NCI-H345 (cell line): ENCODE data around the gene EML5.

ENCODE experiments used
- DNase-seq: peaks from one replicate; lab custom pipeline; 2025; lab: John Stamatoyannopoulos, UW

EML5 gene

DNA sequence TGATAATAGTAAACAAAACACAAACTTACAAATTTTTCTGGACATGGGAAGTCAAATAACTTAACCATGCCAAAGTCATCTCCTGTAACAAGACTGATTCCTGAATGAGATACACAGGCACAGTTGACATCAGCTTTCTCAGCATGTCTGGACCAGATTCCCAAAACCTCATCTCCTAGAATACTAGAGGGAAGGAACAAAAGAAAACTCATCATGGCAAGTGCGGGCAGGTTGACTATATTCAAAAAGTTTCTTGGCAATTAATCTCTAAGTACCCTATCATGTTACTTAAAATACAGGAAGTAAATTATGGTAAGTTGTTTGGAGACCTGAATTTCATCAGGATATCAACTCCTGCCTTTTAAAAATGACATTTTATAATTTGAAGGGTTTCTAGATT lies 176.1 kb downstream of the EML5 start:
- DNase-seq = no peak

- no peak for DNase-seq
These were observed 178.4 kb downstream of the EML5 start for GRCh38 chr14:88614218-88614907.

- no peak for DNase-seq
These were observed 179.2 kb downstream of the EML5 start for GRCh38 chr14:88613552-88614010.

GRCh38 chr14:88612981-88613380 lies 179.8 kb downstream of the EML5 start:
- no peak for DNase-seq

DNA sequence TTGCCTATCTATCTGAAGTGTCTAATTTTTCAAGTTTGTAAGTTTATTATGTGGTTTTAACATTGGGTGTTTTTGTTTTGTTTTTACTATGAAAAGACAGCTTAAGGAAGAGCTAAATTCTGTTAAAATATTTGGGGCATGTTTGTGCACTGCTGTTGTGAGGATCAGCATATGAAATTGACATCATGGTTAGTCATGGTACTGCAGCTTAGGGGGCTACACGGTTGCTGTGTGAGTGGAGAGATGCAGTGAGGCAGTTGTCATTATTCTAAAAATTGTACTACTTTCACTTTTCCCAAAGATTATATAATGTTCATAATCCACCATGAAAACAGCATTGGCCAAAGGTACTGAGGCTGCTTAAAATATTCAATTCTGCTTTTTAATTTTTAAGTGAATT lies 180.9 kb downstream of the EML5 start:
- DNase-seq = no peak

DNA sequence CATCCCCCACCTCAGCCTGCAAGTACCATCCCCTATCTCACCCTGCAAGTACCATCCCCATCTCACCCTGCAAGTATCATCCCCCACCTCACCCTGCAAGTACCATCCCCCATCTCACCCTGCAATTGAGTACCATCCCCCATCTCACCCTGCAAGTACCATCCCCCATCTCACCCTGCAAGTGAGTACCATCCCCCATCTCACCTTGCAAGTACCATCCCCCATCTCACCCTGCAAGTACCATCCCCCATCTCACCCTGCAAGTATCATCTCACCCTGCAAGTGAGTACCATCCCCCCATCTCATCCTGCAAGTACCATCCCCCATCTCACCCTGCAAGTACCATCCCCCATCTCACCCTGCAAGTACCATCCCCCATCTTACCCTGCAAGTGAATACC lies 184.9 kb downstream of the EML5 start:
- DNase-seq = no peak

GRCh38 chr14:88605594-88605993 lies 187.2 kb downstream of the EML5 start:
- DNase-seq = no peak

DNA sequence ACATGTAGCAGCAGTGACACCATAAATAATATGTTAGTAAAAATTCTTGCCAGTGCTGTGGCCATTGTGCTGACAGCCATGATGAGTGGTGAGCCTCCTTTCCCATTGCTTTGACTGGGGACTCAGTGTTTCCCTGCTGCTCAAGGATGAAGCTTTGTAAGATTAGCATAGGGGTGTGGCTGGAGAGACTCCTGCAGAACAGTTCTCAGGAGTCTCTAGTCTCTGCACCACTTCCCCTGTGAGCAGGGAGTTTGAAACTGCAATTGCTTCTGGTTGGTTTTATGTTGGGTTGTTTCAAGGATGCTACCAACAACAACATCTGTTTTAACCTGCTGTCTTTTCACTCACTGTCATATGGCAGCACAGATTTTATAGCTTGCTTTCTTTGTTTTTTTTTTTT lies 188.5 kb downstream of the EML5 start:
- no peak for DNase-seq

DNA sequence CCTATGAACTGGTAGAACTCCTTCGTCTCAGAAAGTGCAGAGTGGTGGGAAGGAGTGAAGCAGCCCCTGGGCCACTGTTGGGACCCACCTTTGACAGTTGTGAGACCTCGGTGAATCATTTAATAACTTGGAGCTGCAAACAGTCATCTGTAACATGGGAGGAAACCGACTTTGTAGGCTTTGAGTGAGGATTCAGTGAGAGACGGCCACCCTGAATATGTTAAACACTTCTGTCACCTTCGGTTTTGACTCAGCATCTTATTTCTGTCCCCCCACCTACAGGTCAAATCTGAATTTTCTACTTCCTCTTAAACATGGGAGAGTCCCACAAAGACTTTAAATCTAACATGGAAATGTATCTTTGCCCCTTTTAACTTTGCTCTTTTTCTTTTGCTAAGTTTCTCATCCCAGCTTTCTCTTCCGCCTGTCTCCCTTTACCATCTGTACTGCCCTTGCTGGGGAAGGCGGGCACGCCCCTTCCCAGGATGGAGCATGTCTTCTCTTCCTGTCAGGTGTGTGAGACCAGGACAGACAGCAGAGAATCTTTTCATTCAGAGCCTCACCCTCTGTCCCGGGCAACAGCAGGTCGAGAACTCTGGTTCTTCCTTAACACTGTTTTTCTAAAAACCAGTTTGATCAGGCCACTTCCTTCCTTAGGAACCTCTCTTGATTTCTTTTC lies 192.9 kb downstream of the EML5 start:
- DNase-seq = no peak

DNA sequence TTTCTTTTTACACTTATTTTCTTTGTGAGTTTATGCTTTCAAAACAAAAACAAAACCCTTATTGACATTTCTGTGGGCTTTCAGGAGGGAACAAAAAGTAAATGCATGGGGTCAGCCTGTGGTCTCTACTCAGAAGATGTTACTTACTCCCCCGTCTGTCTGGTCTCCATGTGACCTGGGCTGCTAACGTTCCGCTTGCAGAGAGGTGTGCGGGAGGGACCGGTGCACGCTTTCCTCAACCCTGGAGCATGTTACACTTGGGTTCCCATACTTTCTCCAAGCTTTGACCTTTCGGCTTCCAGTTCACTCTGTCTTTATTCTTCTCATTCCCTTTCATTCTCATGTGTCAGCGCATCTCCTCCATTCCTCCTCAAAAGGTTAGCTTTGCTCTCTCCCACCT lies 193.4 kb downstream of the EML5 start:
- DNase-seq = no peak

GRCh38 chr14:88598097-88598675 lies 194.6 kb downstream of the EML5 start:
- DNase-seq = no peak

GRCh38 chr14:88597601-88598000 lies 195.2 kb downstream of the EML5 start:
- no peak for DNase-seq

- DNase-seq = no peak
These were observed 195.7 kb downstream of the EML5 start for GRCh38 chr14:88597038-88597437.

- DNase-seq = no peak
These were observed 200.7 kb downstream of the EML5 start for GRCh38 chr14:88592031-88592430.

GRCh38 chr14:88590173-88590572 lies 202.6 kb downstream of the EML5 start:
- DNase-seq = no peak

- DNase-seq = no peak
These were observed 204.7 kb downstream of the EML5 start for GRCh38 chr14:88588081-88588480.

GRCh38 chr14:88584451-88584850 lies 208.3 kb downstream of the EML5 start:
- DNase-seq = no peak

GRCh38 chr14:88576222-88576621 lies 216.5 kb downstream of the EML5 start:
- no peak for DNase-seq

DNA sequence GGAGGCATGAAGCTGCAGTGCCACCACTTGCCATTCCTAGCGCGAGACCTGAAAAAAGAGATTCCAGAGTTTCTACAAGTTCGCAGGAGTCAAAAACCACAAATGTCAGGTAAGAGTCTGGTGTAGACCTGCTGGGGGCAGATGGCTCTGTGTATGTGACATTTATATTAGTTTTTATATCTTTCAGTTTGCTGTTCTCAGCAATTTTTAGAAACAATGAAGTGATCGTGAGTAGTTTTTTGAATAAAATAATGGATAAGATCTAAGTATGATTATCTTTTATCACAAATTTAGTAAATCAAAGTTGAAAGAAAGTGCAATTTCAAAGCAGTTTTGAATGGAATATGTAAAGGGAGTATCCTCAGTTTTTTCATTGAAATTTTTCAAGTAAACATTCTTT lies 220.6 kb downstream of the EML5 start:
- no peak for DNase-seq

DNA sequence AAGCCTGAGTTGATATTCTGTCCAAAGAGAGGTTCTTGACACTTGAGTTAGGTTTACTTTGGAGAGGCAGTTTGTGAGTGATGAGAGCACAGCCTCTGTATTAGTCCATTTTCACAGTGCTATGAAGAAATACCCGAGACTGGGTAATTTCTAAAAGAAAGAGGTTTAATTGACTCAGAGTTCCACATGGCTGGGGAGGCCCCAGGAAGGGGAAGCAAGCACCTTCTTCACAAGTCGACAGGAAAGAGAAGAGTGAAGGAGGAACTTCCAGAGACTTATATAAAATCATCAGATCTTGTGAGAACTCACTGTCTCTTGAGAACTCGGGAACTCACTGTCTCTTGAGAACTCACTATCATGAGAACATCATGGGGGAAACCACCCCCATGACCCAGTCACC lies 224.6 kb downstream of the EML5 start:
- DNase-seq = no peak

DNA sequence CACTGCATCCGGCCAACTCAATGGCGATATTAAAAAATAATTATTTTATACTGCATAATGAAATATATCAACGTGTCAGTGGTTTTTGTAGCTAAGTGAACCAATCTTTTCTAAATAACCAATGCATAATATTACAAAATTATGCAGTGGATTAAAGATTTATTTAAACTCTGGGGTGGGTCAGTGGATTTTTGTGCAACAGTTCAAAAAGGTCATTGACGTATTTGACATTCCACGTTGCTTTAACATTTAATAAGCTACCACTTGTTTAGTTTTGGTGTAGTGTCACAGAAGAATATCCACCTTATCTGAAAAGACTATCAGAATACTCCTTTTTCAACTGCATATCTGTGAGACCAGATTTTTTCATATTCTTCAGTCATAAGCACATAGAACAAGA lies 227.3 kb downstream of the EML5 start:
- DNase-seq = no peak

DNA sequence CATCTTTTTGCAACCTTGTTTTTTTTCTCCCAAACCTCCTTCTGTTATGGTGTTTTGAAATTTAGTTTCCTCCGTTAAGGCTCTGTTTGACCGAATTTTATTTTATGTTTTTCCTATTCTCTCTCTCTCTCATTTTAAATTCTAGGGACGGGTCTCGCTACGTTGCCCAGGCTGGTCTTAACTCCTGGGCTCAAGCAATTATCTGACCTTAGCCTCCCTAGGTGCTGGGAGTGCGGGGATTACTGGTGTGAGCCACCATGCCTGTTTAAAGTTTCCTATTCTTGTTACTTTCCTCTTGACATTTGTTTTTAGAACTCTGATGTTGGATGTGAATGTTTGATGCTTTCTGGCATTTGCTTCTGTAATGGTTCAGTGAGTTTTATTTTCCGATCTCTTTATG lies 228.9 kb downstream of the EML5 start:
- DNase-seq = no peak
